H1 (cell line): ENCODE measurements around the gene SLC35F1. TPM values are rescaled to one million over a fixed set of nuclear protein-coding genes. Genes with fewer than 3 reads are reported as not detected.

ENCODE experiments used
- SAP30 ChIP-seq: fragments of 300-600 bp; sonication (generic); IDR thresholded peaks from 2 replicates; pipeline ENCODE4 v1.7.1; 2012; ENCODE audit warnings: low read length, moderate library complexity, mild to moderate bottlenecking, inconsistent platforms; ENCODE audit not compliant: insufficient read depth, insufficient replicate concordance
- polyA plus RNA-seq, 7 experiments: library from polyadenylated mRNA; depleted of rRNA in 3 of 7; stranded (reverse) in 5 of 7; unstranded in 2 of 7; fragments of >200 nt in 5 of 7; fragments of 200-250 nt in 2 of 7; gene quantifications; 1 replicate in 5 of 7; 2 replicates in 1 of 7; 4 replicates in 1 of 7; pipeline versions ENCODE4 v1.2.1 to v1.2.3, GENCODE V29; 2011 to 2013; ENCODE audit warnings: missing spikeins in 2 of 7, mixed read lengths in 2 of 7
- total RNA-seq: library from RNA; stranded (reverse); fragmentation: NEBNext Ultra II Directional; extraction: Animal tissue kit (Norgen Biotek cat#: 25700); gene quantifications from 2 replicates; pipeline ENCODE4 v1.2.1, GENCODE V29; 2021

Gene SLC35F1
- total and polyA plus RNA-seq, 2 of the 8 experiments (the other 6 are each of a cell fraction or from before 2014, with no cell fraction given), result 7.0 to 10.0 TPM

GRCh38 chr6:117929501-117929900, 22.4 kb downstream of the SLC35F1 start (continued):
- TF ChIP-seq SAP30, result no peak
